HepG2 (cell line): ENCODE results near the gene PEMT. TPM values are rescaled to one million over a fixed set of nuclear protein-coding genes. Genes with fewer than 3 reads are reported as not detected.

ENCODE experiments used
- ATAC-seq: fragments of 200-7000 bp; cut with Tn5 transposase; 3 replicates; pipeline ENCODE4 v1.9.1; 2020; ENCODE audit warnings: mild to moderate bottlenecking, moderate library complexity
- BruUV-seq: library from RNA; stranded (reverse); fragments of 400-500 nt; replicated peaks from 2 replicates; lab custom pipeline; 2021; lab: Mats Ljungman, UMichigan
- CTCF ChIA-PET: fragments of 300-600 bp; formaldehyde crosslinking; extraction: SDS; loops from one replicate; lab custom pipeline; 2021; ENCODE audit warnings: low total read pairs, inconsistent platforms, low intra/inter-chr PET ratio; lab: Yijun Ruan, JAX
- POLR2A ChIA-PET: fragments of 350-600 bp; sonication (Branson Sonifier 250); formaldehyde crosslinking; loops from one replicate; lab custom pipeline; 2020; ENCODE audit warnings: antibody characterized with exemption, inconsistent platforms; lab: Yijun Ruan, JAX
- DNase-seq: peaks from one replicate; pipeline ENCODE4 v3.0.0-alpha.2; 2015; ENCODE audit warnings: low spot score
- FAIRE-seq: peaks from 3 replicates; lab custom pipeline; 2011; peaks lifted over from hg19 to GRCh38; lab: Jason Lieb, UNC
- H2AFZ ChIP-seq: one replicate; pipeline ENCODE4 v1.6.1; 2011; ENCODE audit warnings: low read length, inconsistent platforms
- H3K27ac ChIP-seq: fragments of 300-600 bp; 3 replicates; pipeline ENCODE4 v1.8.0; 2011; ENCODE audit warnings: mixed run types, mild to moderate bottlenecking, mixed read lengths, low read length, inconsistent platforms; ENCODE audit not compliant: insufficient read depth; ENCODE audit errors: extremely low read length
- H3K27me3 ChIP-seq, 2 experiments: fragments of 200-600 bp in 1 of 2; 2 replicates in 1 of 2; 3 replicates in 1 of 2; pipeline versions ENCODE4 v1.6.0 to v1.8.0; 2011; ENCODE audit warnings: low read length in 2 of 2, mild to moderate bottlenecking in 2 of 2, moderate library complexity in 2 of 2, inconsistent platforms in 1 of 2; ENCODE audit not compliant: insufficient read depth in 2 of 2, control insufficient read depth in 1 of 2
- H3K36me3 ChIP-seq, 2 experiments: fragments of 200-600 bp in 1 of 2; replicated peaks in 1 of 2; 2 replicates in 1 of 2; 3 replicates in 1 of 2; pipeline versions ENCODE4 v1.5.1 to v1.8.0; 2011; ENCODE audit warnings: low read length in 2 of 2, inconsistent platforms in 1 of 2; ENCODE audit not compliant: insufficient read depth in 2 of 2, control insufficient read depth in 1 of 2
- H3K4me1 ChIP-seq: 2 replicates; pipeline ENCODE4 v1.5.1; 2012; ENCODE audit warnings: low read length, inconsistent platforms; ENCODE audit not compliant: insufficient read depth
- H3K4me2 ChIP-seq: 2 replicates; pipeline ENCODE4 v1.6.0; 2011; ENCODE audit warnings: low read depth, low read length, inconsistent platforms
- H3K4me3 ChIP-seq, 3 experiments: fragments of 200-600 bp in 1 of 3; sonication (generic), shearing (Covaris generic) in 1 of 3; replicated peaks in 1 of 3; 2 replicates each; pipeline ENCODE4 v1.5.1; 2011 to 2016; ENCODE audit warnings: low read length in 3 of 3, inconsistent platforms in 2 of 3, low read depth in 2 of 3, mild to moderate bottlenecking in 2 of 3, control low read depth in 1 of 3, mixed read lengths in 1 of 3; ENCODE audit not compliant: insufficient read depth in 1 of 3
- H3K79me2 ChIP-seq: one replicate; pipeline ENCODE4 v1.6.1; 2011; ENCODE audit warnings: low read length, inconsistent platforms; ENCODE audit not compliant: insufficient read depth
- H3K9ac ChIP-seq: 2 replicates; pipeline ENCODE4 v1.6.0; 2011; ENCODE audit warnings: mild to moderate bottlenecking, low read depth, low read length, inconsistent platforms; ENCODE audit not compliant: insufficient read depth
- H3K9me3 ChIP-seq: 2 replicates; pipeline ENCODE4 v1.5.1; 2012; ENCODE audit warnings: mild to moderate bottlenecking, low read length
- H4K20me1 ChIP-seq: 2 replicates; pipeline ENCODE4 v1.6.0; 2011; ENCODE audit warnings: inconsistent platforms, mild to moderate bottlenecking, low read length, moderate library complexity; ENCODE audit not compliant: insufficient read depth
- ATM ChIP-seq: fragments of 450-650 bp; IDR thresholded peaks from 2 replicates; pipeline ENCODE4 v1.7.1; 2017; ENCODE audit warnings: mild to moderate bottlenecking, borderline replicate concordance
- CTCF ChIP-seq: sonication (generic); formaldehyde crosslinking; IDR thresholded peaks from 2 replicates; pipeline ENCODE4 v1.5.0; 2020; ENCODE audit warnings: mild to moderate bottlenecking, missing genetic modification reagents, moderate library complexity
- EP300 ChIP-seq, 3 experiments: sonication (generic) in 1 of 3; formaldehyde crosslinking in 1 of 3; IDR thresholded peaks; 2 replicates each; pipeline versions ENCODE4 v1.5.1 to v1.6.1; 2011 to 2020; ENCODE audit warnings: low read depth in 2 of 3, low read length in 2 of 3, borderline replicate concordance in 1 of 3, improper control_type of control experiment in 1 of 3, mild to moderate bottlenecking in 1 of 3, missing genetic modification reagents in 1 of 3, moderate library complexity in 1 of 3
- ERF ChIP-seq: IDR thresholded peaks from 2 replicates; pipeline ENCODE4 v1.6.1; 2018; ENCODE audit warnings: missing biosample characterization, missing genetic modification reagents
- FOXM1 ChIP-seq: sonication (generic); formaldehyde crosslinking; IDR thresholded peaks from 2 replicates; pipeline ENCODE4 v1.5.0; 2020; ENCODE audit warnings: missing genetic modification reagents
- GTF3A ChIP-seq: sonication (generic); formaldehyde crosslinking; conservative IDR thresholded peaks from 2 replicates; pipeline ENCODE4 v1.4.0; 2020; ENCODE audit warnings: mild to moderate bottlenecking, missing genetic modification reagents
- KDM2A ChIP-seq: sonication (generic); formaldehyde crosslinking; IDR thresholded peaks from 2 replicates; pipeline ENCODE4 v1.4.0; 2020; ENCODE audit warnings: low read depth, missing genetic modification reagents, borderline replicate concordance
- TMF1 ChIP-seq: sonication (generic); formaldehyde crosslinking; IDR thresholded peaks from 2 replicates; pipeline ENCODE4 v1.8.1; 2022; ENCODE audit warnings: low read depth, missing genetic modification reagents
- ZFAT ChIP-seq: sonication (generic); formaldehyde crosslinking; conservative IDR thresholded peaks from 2 replicates; pipeline ENCODE4 v1.8.1; 2023; ENCODE audit warnings: missing genetic modification reagents, inconsistent platforms
- ZNF574 ChIP-seq: sonication (generic); formaldehyde crosslinking; IDR thresholded peaks from 2 replicates; pipeline ENCODE4 v1.4.0; 2020; ENCODE audit warnings: missing genetic modification reagents
- WGBS: methylation state at CpG from one replicate; pipeline ENCODE4 v1.1.6; 2017; ENCODE audit warnings: low lambda C conversion rate; 5-methylcytosine and 5-hydroxymethylcytosine counted together
- in situ Hi-C: cut with HindIII; loops from 2 replicates; pipeline ENCODE4 v1.10.0; 2017; ENCODE audit warnings: low pct_unique_long_range_greater_than_20kb; ENCODE audit not compliant: extremely low pct_ligation_motif_present
- intact Hi-C: fragments of 100-400 bp; cut with micrococcal nuclease; formaldehyde crosslinking; loops from one replicate; pipeline ENCODE4 v1.10.0; 2022; ENCODE audit not compliant: unreplicated experiment
- polyA plus RNA-seq, 8 experiments: library from polyadenylated mRNA; depleted of rRNA in 3 of 8; stranded (reverse) in 7 of 8; unstranded in 1 of 8; fragments of >200 nt; fragmentation: Illumina TruSeq in 4 of 8; extraction: Trizol in 4 of 8; gene quantifications; 2 replicates each; pipeline versions ENCODE4 v1.2.1 to v1.2.3, GENCODE V29; 2011 to 2016; ENCODE audit warnings: low read depth in 4 of 8, missing spikeins in 1 of 8, mixed read lengths in 1 of 8; ENCODE audit not compliant: insufficient read depth in 1 of 8
- total RNA-seq, 5 experiments: library from RNA; depleted of rRNA; stranded (reverse); fragments of >200 nt; fragmentation: Illumina TruSeq; extraction: Trizol; gene quantifications; 2 replicates each; pipeline ENCODE4 v1.2.3, GENCODE V29; 2016; ENCODE audit warnings: low read depth in 1 of 5
- TF ChIP-seq, protein P1 (sequence below): conservative IDR thresholded peaks from 2 replicates; pipeline ENCODE4 v1.6.1; 2018; ENCODE audit warnings: missing genetic modification reagents

The PEMT gene
- total and polyA plus RNA-seq, 2 of the 13 experiments (the other 11 are each of a cell fraction or from before 2014, with no cell fraction given) = 31.7 to 43.6 TPM

- no peak overlapping the region for H3K27ac ChIP-seq
- in situ Hi-C loops (no loop called here), intact Hi-C loops (no loop called here)
- no peaks in the 10 kb centered on the region for H3K9me3 ChIP-seq
- DNase-seq (no peak), ATAC-seq (no peak), FAIRE-seq (no peak)
- no peaks in the 10 kb centered on the region; a peak in 1 of 5 replicates for H3K36me3 ChIP-seq
- WGBS = 91% methylated on average over 10 of the region's 10 CpGs
- TF ChIP-seq EP300 (IDR thresholded peaks at IDR 0.05; ENCODE audit: low read depth in 2 of 2, low read length in 2 of 2) = no peak
- TF ChIP-seq EP300 (CRISPR knock-in tag; IDR thresholded peaks at IDR 0.05; ENCODE audit: borderline replicate concordance) = no peak
- no peak for TF ChIP-seq ATM
- TF ChIP-seq ZFAT (CRISPR knock-in tag) = no peak
- no peak for TF ChIP-seq CTCF (CRISPR knock-in tag)
- TF ChIP-seq, protein P1, sequence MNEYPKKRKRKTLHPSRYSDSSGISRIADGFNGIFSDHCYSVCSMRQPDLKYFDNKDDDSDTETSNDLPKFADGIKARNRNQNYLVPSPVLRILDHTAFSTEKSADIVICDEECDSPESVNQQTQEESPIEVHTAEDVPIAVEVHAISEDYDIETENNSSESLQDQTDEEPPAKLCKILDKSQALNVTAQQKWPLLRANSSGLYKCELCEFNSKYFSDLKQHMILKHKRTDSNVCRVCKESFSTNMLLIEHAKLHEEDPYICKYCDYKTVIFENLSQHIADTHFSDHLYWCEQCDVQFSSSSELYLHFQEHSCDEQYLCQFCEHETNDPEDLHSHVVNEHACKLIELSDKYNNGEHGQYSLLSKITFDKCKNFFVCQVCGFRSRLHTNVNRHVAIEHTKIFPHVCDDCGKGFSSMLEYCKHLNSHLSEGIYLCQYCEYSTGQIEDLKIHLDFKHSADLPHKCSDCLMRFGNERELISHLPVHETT (CRISPR knock-in tag) = no peak
- no peak for TF ChIP-seq ZNF574 (CRISPR knock-in tag)
- TF ChIP-seq GTF3A = no peak
- TF ChIP-seq KDM2A = no peak
- TF ChIP-seq TMF1 (CRISPR knock-in tag) = no peak
- TF ChIP-seq FOXM1 = no peak
- TF ChIP-seq ERF (CRISPR knock-in tag) = no peak
- no peak overlapping the region for H3K4me2 ChIP-seq
- no peaks in the 10 kb centered on the region for H4K20me1 ChIP-seq
- no TSS peak for BruUV-seq
- ChIA-PET POLR2A (interaction anchor here (2.0 kb wide), 1 partner anchor 16 kb away, joined by 5 read pairs; no protein-coding TSS in a partner anchor), CTCF (no interaction called here)
- peaks cover 13% of the 10 kb centered on the region for H3K79me2 ChIP-seq
- H2AFZ ChIP-seq = no peak overlapping the region
- H3K4me3 ChIP-seq = no peak overlapping the region
- H3K27me3 ChIP-seq = no peaks in the 10 kb centered on the region; a peak in 1 of 5 replicates
- H3K9ac ChIP-seq = no peak overlapping the region
- peaks cover 28% of the 10 kb centered on the region for H3K4me1 ChIP-seq
These were observed 3.7 kb downstream of the PEMT start for GRCh38 chr17:17587614-17588337.
